GM12872 (cell line): ENCODE results near the gene SUGP2.

Experiments used
- CTCF ChIP-seq: IDR thresholded peaks from 3 replicates; pipeline ENCODE4 v1.5.1; 2011; ENCODE audit warnings: low read depth, mild to moderate bottlenecking, low read length, moderate library complexity; ENCODE audit not compliant: insufficient read depth

SUGP2 gene

GRCh38 chr19:18995804-18996241 lies 37.5 kb downstream of the SUGP2 start:
- peak; percentile 55 for TF ChIP-seq CTCF

- TF ChIP-seq CTCF: no peak
These were observed 40.2 kb downstream of the SUGP2 start for GRCh38 chr19:18993115-18993514.

- TF ChIP-seq CTCF: no peak
These were observed 40.6 kb downstream of the SUGP2 start for GRCh38 chr19:18992696-18993095.

GRCh38 chr19:18991468-18991867 lies 41.8 kb downstream of the SUGP2 start:
- TF ChIP-seq CTCF: no peak

GRCh38 chr19:18991006-18991405 lies 42.3 kb downstream of the SUGP2 start:
- TF ChIP-seq CTCF: no peak

- no peak for TF ChIP-seq CTCF
These were observed 43.1 kb downstream of the SUGP2 start for GRCh38 chr19:18990128-18990708.

GRCh38 chr19:18989316-18989715 lies 44.0 kb downstream of the SUGP2 start:
- no peak for TF ChIP-seq CTCF
